ENCODE results near the gene DBH. TPM values are rescaled to one million over a fixed set of nuclear protein-coding genes. Genes with fewer than 3 reads are reported as not detected.

DBH gene
- total and polyA plus RNA-seq, 2 donors (not counting 3 experiments of a cell fraction or from before 2014, with no cell fraction given) = not detected

GRCh38 chr9:133706307-133707050 lies 70.3 kb downstream of the DBH start:
- Histone ChIP-seq H3K79me2 (ENCODE audit: control insufficient read depth, insufficient read depth, low read length) (no peaks in the 10 kb centered on the region), H3K4me2 (ENCODE audit: insufficient read depth, low read length) (no peak overlapping the region), H4K20me1 (replicated peaks; ENCODE audit: control insufficient read depth, extremely low read depth, insufficient read depth, low read length) (no peaks in the 10 kb centered on the region), H3K9me3 (replicated peaks; ENCODE audit: control insufficient read depth, insufficient read depth, low read length) (no peaks in the 10 kb centered on the region), H2AFZ (ENCODE audit: low read depth, low read length) (no peak overlapping the region), H3K9me1 (replicated peaks; ENCODE audit: control insufficient read depth, extremely low read depth, insufficient read depth, low read length) (no peaks in the 10 kb centered on the region), H3K4me3 (replicated peaks in 1 of 3; ENCODE audit: insufficient read depth in 1 of 3, low read depth in 1 of 3, low read length in 3 of 3) (no peak overlapping the region), H3K9ac (replicated peaks; ENCODE audit: extremely low read depth, insufficient read depth, low read length) (no peak overlapping the region), H3K36me3 (ENCODE audit: control insufficient read depth in 2 of 2, extremely low read depth in 1 of 2, insufficient read depth in 2 of 2, low read length in 2 of 2) (no peaks in the 10 kb centered on the region), H3K27me3 (ENCODE audit: control insufficient read depth in 2 of 2, insufficient read depth in 2 of 2, low read length in 2 of 2) (peaks cover 0 to 2% of the 10 kb centered on the region in 2 experiments), H3K27ac (ENCODE audit: insufficient read depth, low read depth, low read length) (no peak overlapping the region), H3K4me1 (ENCODE audit: control insufficient read depth, extremely low read depth, insufficient read depth, low read length) (no peaks in the 10 kb centered on the region)
- TF ChIP-seq CTCF (IDR thresholded peaks at IDR 0.05; ENCODE audit: extremely low read depth in 1 of 2, insufficient read depth in 1 of 2, low read depth in 1 of 2, low read length in 2 of 2) = no peak
- no peak for TF ChIP-seq MAX (IDR thresholded peaks at IDR 0.05; ENCODE audit: insufficient read depth, insufficient read length)
- TF ChIP-seq POLR2AphosphoS5 (IDR thresholded peaks at IDR 0.05; ENCODE audit: insufficient read depth, low read depth, low read length) = no peak
- TF ChIP-seq FOS (IDR thresholded peaks at IDR 0.05; ENCODE audit: borderline replicate concordance, insufficient read depth, low read length) = no peak
- no peak for TF ChIP-seq POLR2A (IDR thresholded peaks at IDR 0.05; ENCODE audit: low read depth, low read length)
- TF ChIP-seq GATA2 (IDR thresholded peaks at IDR 0.05; ENCODE audit: insufficient read depth, insufficient read length, low read depth, low read length) = no peak
- TF ChIP-seq JUN (IDR thresholded peaks at IDR 0.05; ENCODE audit: borderline replicate concordance, insufficient read depth, insufficient read length, low read depth) = no peak
- no peak for TF ChIP-seq MYC (IDR thresholded peaks at IDR 0.05; ENCODE audit: low read depth, low read length)
- TF ChIP-seq EZH2 (IDR thresholded peaks at IDR 0.05; ENCODE audit: borderline replicate concordance, low read depth, low read length, severe bottlenecking) = no peak
- BruUV-seq (replicated peaks) = no TSS peak
- ChIA-PET POLR2A (no interaction called here), CTCF (no interaction called here)
- FAIRE-seq = no peak
- dilution Hi-C loops (cut with MboI; ENCODE audit: extremely low pct_ligation_motif_present, low sequenced_read_pairs) = no loop called here
- DNase-seq (ENCODE audit: low read depth, low spot score) = no peak
- intact Hi-C loops (cut with micrococcal nuclease) = no loop called here

Measured in endothelial cell of umbilical vein (primary cell).